ENCODE measurements around the gene MAGI2.

Gene MAGI2

DNA sequence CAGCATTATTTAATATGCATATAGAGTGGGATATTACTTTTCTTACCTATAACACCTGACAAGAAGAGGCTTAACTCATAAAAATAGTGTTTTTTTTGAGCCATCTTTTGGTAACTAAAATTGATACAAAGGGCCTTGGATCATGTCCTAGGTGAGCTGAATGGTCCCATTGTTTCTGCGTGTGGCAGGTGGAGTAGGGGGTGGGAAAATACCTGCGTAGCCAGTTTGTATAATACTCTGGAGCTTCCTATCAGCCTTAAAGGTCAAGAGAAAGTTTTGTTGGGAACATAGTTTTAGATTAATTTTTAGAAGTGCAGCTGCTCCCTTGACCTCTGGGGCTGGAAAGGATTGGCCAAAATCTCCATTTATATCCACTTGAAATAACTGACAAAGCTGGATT lies 1410.3 kb downstream of the MAGI2 start:
- no peak for DNase-seq

DNA sequence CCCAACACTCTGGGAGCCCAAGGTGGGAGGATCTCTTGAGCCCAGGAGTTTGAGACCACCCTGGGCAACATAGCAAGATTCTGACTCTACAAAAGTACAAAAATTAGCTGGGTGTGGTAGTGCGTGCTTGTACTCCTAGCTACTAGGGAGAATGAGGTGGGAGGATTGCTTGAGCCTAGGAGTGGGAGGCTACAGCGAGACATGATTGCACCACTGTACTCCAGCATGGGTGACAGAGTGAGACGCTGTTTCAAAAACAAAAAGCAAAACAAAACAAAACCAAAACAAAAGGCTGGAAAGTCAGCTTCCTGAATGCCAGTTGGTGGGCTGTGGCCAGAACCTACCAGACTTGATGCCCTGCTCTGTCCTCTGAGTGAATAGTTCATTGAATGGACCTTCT lies 1412.0 kb downstream of the MAGI2 start:
- DNase-seq = no peak

- DNase-seq = peak; percentile 33 to 48
Measured at GRCh38 chr7:78039790-78040776, 1413.4 kb downstream of the MAGI2 start.

GRCh38 chr7:78038465-78039080 lies 1414.9 kb downstream of the MAGI2 start:
- no peak for DNase-seq

DNA sequence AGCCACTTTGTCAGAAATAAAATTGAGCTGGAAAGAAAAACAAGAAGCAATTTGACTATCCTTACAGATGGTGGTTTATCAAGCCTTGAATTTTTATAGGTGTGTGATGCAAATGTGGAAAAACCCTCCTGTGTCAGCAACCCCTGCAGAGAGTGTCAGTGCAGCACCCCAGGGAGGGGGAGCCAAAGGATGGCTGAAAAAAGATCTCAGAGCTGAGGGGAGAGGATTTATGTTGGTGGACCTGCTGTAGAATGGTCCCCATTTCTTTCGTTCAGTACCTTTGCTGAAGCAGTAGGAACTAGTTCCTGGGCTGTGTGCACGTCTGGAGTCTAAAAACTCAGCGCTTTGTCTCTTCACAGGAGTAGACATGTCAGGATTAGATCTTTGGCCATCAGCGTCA lies 1415.9 kb downstream of the MAGI2 start:
- no peak for DNase-seq

- DNase-seq = no peak
Measured at GRCh38 chr7:78033410-78033809, 1420.1 kb downstream of the MAGI2 start.

DNA sequence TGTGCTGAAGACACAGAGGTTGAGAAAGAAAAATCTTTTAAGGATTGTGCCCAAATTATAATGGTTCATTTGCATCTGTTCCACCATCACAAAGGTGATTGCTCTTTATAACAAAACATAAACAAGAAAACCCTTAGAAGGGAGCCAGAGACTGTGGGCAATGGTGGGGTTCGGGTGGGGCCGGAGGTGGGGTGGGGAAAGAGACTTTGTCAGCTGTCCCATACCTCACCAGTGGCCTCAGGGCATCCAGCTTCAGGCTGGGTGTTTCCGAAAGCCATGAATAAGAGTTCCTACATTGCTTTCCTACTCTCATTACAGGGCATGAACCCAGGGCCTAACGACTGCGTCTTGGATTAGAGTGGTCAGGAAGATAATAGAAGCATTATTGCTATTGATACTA lies 1427.0 kb downstream of the MAGI2 start:
- DNase-seq = no peak

- DNase-seq = no peak
Measured at GRCh38 chr7:78024591-78024990, 1428.9 kb downstream of the MAGI2 start.

DNA sequence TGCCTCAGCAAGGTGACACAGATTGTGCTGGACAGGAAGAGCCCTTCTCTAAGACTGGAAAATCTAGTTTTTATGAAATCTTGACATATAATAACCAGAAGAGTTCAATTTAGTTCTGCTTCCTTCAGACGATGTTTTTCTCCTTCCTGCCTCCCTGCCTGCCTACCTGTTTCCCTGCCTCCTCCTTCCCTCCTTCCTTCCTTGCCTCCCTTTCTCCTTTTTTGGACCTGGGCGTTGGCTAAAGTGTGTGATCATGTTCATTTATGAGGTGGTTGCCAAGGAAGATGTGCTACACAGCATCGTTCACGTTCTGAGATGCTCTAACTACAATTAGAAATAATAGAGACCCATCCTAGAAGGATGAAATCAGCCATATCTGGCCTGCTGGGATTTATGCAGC lies 1430.3 kb downstream of the MAGI2 start:
- DNase-seq = no peak

GRCh38 chr7:78022165-78022564 lies 1431.3 kb downstream of the MAGI2 start:
- no peak for DNase-seq

DNA sequence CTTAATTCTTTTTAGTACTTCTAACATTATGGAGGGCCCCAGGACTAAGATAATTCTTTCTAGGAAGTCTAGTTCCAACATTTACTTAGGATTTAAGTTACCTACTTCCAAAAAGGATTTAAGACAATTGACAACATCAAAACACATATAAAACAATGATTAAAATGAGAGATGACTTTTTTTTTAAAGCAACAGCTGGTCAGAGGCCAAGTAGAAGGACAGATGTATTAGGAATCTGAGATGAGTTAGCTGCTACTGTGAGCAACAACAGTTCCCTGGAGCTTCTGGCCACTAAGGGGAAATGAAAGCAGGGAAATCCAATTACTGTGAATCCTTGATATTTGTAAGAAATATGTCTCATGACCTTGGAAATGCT lies 1432.6 kb downstream of the MAGI2 start:
- DNase-seq = no peak

DNA sequence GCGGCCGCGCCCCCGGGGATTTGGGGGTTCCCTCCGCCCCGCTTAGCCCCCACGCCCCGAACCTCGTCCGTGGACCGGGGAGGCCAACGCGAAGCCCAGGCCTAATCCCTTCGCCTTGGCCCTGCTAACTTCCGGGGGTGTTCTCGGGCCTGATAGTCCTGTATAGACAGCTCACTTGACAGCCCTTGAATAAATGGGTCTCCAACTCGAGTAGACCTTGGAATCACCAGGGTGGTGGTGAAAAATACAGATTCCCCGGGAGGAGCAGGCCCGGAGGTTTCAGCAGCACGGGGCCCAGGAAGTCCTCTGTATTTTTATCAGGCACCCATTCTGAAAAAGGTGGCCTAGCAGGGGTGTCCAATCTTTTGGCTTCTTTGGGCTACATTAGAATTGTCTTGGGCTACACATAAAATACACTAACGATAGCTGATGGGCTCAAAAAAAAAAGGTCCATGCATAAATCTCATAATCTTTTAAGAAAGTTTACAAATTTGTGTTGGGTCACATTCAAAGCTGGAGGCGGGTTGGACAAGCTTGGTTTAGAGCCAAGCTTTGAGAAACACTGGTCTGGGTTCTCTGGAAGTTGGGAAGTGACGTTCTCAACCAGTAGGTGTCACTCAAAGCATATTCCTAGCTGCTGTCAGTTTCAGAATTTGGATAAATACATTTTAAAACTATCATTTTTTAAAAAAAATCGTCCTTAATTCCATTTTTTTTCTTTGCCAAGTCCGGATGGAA lies 1433.2 kb downstream of the MAGI2 start:
- DNase-seq = peak; percentile 33 to 61

DNA sequence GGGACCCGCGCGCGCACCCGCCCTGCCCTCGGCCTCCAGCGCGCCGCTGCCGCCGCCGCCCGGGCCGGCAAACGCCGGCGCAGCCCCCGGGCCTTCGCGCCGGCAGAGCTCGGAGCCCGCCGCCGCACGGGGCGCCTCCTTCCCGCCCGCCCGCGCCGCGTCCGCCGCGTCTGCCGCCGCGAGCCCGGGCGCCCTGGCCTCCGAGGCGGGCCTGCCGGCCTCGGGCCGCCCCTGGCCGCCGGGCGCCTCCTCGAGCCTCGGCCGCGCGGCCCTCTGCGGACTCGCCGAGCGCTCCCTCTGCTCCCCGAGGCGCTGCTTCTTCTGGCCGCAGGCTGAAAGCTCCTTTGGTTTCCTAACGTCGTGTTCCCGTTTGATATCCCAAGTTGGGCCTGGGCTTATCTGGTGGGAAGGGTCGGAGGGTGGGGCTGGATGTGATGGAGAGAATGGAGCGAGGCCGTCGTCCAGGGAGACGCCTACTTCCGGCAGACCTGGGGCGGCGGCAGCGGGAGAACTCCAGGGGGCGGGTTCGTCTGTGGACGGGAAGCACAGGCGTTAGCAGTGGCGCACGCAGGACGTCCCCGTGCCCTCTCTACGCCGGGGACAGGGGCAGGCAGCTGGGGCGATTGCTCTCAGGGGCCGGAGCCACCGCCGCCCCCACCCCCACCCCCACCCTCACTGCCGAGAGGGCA lies 1433.9 kb downstream of the MAGI2 start:
- DNase-seq = peak; percentile 31 to 49

- no peak for DNase-seq
Measured at GRCh38 chr7:78018641-78019446, 1434.6 kb downstream of the MAGI2 start.

DNA sequence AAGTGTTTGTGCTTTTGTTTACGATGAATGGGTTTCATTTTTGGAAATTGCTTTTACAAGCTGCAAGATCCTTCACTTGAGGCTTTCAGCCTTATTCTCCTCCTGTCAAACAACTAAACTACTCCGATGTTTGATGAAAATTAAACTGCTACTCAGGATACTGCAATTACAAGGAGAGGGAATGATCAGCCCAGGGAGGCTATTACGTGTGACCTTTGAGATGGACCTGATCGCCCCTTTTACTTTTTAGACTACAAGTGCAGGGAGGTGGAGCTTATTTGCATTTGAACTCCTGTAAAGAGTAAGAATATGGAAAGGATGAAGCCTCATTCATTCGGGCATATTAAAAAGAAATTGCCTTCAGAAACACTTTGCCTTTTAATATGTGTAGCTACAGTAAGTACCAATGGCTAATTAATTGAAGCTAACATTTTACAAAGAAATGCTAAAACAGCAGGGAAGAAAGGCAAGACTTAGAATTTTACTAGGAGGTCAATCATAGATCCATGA lies 1435.8 kb downstream of the MAGI2 start:
- DNase-seq = no peak

GRCh38 chr7:78015574-78016260 lies 1437.8 kb downstream of the MAGI2 start:
- no peak for DNase-seq

DNA sequence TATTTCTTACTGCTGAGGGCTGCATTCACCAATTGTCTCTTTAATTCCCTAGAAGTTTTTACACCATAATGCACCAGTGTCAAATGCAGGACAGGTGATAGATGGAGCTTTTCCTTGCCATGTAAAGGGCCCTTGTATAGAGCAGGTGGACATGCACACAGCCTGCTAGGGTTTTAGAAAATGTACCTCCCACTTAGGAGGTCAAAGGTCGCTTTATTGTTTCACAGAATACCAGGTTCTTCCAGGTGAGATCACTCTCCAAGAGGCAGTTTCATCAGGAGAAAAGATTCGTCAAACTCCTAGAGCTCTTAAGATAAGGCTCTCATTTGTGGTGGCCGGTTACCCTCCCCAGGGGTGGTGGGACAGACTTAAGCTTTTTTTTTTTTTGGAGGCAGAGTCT lies 1439.1 kb downstream of the MAGI2 start:
- no peak for DNase-seq

DNA sequence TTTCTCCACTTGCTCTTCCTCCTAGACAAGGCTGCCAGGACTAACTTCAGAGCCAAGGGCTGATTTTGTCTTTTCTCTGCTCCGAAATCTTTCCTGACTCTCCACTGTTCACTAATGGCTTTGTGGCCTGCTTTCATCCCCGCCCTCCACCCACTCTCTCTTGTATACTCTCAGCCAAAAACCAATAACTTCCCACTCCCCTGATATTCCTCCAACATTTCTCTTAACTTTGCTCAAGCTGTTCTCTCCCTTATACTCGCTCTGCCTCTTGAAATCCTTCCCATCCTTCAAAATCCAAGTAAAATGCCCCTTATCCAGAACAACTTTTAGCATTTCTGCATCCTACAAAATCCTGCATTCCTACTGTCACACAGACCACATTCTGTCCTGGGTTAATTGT lies 1440.1 kb downstream of the MAGI2 start:
- no peak for DNase-seq

- no peak for DNase-seq
Measured at GRCh38 chr7:78011642-78012041, 1441.8 kb downstream of the MAGI2 start.

- DNase-seq = no peak
Measured at GRCh38 chr7:78007231-78007630, 1446.2 kb downstream of the MAGI2 start.

DNA sequence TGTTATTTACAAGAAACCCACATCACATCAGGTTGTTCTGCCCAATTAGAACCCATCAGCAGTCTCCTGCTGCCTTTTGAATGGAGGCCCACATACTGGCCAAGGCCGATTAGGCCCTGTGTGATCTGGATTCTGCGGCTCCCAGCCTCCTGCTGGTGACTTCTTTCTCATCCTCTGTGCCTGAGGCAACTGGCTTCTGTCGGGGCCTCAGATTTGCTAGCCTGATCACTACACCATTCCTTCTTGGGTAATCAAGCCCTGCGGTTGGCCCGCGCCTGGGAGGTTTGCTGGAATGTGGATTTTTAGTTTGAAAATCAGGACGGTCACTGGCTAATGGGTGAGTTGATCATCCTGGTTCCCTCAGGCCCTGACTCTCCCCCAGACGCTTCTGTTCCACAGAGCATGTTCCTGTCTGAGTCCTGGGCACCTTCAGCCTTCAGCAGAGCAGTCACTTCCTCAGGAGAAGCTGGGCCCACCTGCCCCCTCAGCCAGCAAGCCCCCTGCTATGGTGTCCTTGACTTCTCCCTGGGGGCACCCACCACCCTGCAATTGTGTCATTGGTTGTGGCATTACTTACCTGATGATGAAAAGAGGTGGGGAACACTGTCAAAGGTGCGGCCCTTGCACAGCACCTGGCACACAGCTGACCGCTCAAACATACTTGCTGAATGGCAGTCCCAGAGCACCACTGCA lies 1447.3 kb downstream of the MAGI2 start:
- no peak for DNase-seq

All from CD4-positive, alpha-beta T cell treated with Interferon alpha-2 for 1 hour (primary cell).